22Rv1 (cell line): ENCODE measurements around the gene VPS33A.

Experiments used
- CTCF ChIP-seq: fragments of 450-650 bp; IDR thresholded peaks from 2 replicates; pipeline ENCODE4 v1.5.1; 2017; ENCODE audit warnings: mild to moderate bottlenecking
- ZFX ChIP-seq: fragments of 450-650 bp; IDR thresholded peaks from 2 replicates; pipeline ENCODE4 v1.6.1; 2017; ENCODE audit warnings: antibody characterized with exemption, borderline replicate concordance

- TF ChIP-seq CTCF (no peak), ZFX (no peak)
Measured at GRCh38 chr12:122308811-122309210, 42.5 kb upstream of the VPS33A start.
